KBM-7 (cell line): ENCODE results near the gene KCNJ6.

Source experiments
- DNase-seq: peaks from one replicate; pipeline ENCODE4 v3.0.0-alpha.2; 2015
- in situ Hi-C: fragments of 300-500 bp; cut with MboI; formaldehyde crosslinking; loops from 2 replicates; pipeline ENCODE4 v1.14.3; 2020; ENCODE audit warnings: low sequenced_read_pairs, low pct_unique_long_range_greater_than_20kb, mixed read lengths

The KCNJ6 gene

DNA sequence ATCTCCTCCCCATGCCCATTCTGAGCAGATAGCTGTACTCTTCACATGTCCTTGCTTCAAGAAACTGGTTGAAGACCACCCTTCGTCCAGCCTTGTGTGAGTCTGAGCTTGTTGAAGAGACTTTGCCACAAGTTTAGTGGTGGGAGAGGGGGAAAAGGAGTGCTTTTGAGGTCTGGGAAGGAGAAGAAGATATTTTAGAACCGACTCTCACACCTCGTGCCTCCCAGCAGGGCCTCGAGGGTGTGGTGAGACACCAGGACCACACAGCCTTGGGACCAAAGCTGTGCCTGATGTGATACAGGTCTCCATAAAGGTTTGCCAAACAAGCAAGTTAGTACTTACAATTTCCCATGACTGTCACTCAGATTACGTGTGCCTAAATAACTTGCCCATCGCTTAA is 347.8 kb downstream of the KCNJ6 start:
- no peak for DNase-seq
- in situ Hi-C loops = no loop called here

DNA sequence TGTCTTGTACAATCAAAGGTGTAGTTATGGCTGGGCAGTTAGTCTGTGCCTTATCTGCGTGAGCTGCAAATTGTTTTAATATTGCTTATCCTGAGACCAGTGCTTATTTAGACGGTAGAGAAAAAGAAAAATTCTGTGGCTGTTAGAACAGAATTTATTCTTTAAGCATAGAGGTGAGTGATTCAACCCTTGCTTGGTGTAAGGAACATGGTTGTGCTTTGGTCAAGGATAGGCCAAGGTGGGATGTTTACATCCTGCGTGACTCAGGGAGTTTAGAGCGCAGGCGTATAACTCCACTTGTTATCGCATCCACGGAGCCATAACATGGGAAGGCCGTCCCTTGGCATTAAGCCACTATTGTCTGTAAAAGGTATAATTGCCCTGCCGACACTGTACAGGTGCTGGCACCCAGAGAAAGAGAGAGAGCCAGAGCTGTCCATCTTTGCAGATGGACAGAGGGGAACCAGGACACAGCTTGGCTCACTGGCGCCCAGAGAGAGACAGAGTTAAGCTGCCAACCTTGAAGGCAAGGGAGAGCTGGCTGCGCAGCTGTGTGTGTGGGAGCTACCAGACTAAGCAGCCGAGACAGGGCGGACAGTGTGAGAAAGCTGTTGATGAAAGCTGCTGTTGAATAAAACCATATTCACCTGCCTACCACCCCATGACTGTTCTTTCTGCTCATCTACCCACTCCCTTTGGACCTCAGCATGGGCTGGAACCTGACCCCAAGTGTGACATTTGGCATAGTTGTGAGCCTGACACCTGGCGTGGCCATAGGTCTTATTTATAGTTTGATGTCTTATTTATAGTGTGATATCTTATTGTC is 349.3 kb downstream of the KCNJ6 start:
- in situ Hi-C loops = no loop called here
- no peak for DNase-seq

DNA sequence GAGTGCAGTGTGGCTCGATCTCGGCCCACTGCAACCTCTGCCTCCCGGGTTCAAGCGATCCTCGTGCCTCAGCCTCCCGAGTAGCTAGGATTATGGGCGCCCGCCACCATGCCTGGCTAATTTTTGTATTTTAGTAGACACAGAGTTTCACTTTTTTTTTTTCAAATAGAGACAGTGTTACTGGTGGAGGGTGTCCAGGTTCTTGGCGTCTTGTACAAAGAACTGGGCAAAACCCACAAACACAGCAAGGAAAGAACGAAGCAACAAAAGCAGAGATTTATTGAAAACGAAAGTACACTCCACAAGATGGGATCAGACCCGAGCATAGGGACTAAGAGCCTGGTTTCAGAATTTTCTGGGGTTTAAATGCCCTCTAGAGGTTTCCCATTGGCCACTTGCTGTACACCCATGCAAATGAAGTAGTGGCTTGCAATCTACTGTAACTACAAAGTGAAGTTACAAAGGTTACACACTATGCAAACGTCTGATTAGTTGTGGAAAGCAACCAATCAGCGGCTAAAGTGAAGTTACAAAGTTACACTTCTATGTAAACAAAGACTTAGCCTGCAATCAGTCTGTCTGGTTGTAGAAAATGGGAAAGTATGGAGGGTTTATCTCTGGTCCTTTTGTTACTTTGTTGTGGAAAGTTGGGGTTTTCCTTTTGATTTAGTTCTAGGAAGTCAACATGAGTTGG is 350.6 kb downstream of the KCNJ6 start:
- DNase-seq = no peak

DNA sequence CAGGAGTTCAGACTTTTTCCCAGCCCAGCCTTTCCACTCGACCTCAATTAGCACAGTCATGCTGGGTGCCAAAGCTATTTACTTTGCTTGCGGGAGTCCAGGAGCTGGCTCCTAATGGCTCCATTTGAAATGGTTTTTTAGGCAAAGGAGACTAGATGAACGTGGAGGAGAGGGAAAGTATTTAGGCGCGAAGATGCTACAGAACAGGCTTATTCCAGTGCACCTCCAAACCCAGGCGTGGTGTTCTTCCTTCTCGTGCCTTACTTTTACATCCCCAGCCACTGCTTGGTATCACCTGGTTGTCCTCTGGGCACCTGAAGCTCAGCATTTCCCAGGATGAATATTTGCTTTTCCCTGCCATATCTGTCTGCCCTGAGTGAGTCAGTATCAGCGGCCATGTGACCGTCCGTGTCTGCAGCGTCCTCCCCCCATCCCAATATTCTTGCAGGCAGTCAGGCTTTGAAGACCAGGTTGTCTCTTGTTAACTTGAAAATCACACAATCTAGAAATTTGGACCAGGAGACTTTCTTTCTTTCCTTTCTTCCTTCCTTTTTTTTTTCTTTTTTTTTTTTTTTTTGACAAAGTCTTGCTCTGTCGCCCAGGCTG is 351.2 kb downstream of the KCNJ6 start:
- in situ Hi-C loops = no loop called here
- no peak for DNase-seq

More for the DNA sequence above, 350.6 kb downstream of the KCNJ6 start:
- in situ Hi-C loops = no loop called here

DNA sequence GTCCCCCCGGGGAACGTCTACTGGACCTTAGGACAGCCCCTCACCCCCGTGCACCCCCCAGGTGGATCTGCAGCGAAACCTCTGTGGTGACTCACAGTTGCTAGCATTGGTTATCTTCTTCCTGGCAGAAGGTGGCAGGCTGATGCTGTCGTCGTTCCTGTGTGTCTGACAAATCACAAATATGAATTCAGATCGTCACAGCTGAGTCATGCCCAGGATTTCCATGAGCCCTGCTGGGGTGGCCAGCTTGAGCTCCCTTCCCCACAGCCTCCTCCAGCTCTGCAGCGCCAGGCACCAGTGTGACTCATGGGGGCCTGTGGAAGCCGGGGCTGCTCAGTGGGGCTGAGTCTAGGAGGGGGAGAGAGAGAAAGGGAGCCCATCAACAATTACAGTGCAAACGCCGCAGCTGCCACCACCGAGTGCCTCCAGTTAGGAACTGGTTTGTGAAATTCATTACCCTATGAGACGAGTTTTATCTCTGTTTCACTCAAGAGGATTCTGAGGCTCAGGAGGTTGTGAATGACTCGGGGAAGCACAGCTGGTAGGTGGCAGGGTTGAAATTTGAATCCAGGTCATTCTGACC is 351.8 kb downstream of the KCNJ6 start:
- DNase-seq = peak; percentile 79
- in situ Hi-C loops = no loop called here

DNA sequence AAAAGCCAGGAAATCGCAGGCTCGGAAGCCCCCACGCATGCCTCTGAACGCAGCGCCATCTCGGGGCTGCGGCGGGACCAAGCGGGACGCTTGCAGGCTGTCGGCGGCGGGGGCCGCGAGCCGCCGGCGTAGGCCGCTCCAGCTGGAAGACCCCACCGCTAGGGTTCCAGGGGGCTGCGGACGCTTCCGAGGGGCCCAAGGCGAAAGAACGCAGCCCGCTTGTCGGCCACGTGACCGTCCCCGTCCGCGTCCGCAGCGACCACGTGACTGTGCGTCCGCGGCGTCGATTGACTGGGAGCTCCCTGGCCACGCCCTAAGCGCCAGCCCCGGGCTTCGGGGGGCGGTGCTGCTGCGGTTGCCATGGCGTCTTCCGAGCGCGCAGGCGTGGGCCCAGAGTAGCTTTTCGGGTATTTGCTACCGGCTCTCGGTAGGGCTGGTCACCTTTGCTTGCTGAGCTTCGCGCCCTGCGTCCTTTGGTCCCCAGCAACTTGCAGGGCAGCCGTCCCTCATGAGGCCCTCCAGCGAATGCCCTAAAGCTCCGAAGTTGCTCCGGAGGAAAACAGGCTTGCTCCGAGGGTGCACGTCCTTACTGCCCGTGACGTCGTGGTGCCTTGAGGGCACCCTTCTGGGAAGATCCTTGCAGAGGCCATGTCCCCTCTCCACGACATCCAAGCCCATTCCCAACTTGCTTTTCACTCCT is 352.5 kb downstream of the KCNJ6 start:
- in situ Hi-C loops = no loop called here
- peak; percentile 89 for DNase-seq

DNA sequence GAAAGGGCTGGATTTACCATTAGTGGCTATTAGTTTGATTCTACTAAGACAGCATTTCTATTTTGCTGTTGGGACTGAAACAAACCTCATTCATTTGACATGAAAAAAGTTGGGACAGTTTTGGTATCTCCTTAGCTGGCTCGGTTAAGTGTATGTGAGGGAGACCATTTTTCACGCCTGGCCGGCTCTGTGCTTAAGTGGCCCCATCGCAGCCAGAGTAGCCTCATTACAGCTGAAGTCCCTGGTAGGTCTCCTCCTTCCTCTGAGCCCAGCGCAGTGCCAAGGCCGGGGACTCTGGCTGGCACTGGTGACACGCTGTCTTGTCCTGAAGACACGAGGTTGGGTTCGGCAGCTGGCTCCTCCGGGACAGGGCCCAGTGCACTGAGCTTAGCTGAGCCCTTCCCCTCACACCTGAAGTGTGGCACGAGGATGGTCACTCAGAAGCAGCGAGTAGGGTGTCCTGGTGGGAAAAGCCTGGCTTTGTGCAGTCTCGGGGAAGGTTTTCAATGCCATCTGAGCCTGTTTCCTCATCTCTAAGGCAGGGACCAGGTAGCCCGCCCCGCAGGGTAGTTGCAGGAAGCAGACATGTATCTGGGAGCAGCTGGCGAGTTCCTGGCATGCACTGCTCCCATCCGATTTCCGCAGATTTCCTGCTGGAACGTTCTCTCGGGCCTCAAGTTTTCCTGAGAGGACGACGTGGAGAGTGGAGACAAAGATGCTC is 353.2 kb downstream of the KCNJ6 start:
- in situ Hi-C loops = no loop called here
- no peak for DNase-seq

DNA sequence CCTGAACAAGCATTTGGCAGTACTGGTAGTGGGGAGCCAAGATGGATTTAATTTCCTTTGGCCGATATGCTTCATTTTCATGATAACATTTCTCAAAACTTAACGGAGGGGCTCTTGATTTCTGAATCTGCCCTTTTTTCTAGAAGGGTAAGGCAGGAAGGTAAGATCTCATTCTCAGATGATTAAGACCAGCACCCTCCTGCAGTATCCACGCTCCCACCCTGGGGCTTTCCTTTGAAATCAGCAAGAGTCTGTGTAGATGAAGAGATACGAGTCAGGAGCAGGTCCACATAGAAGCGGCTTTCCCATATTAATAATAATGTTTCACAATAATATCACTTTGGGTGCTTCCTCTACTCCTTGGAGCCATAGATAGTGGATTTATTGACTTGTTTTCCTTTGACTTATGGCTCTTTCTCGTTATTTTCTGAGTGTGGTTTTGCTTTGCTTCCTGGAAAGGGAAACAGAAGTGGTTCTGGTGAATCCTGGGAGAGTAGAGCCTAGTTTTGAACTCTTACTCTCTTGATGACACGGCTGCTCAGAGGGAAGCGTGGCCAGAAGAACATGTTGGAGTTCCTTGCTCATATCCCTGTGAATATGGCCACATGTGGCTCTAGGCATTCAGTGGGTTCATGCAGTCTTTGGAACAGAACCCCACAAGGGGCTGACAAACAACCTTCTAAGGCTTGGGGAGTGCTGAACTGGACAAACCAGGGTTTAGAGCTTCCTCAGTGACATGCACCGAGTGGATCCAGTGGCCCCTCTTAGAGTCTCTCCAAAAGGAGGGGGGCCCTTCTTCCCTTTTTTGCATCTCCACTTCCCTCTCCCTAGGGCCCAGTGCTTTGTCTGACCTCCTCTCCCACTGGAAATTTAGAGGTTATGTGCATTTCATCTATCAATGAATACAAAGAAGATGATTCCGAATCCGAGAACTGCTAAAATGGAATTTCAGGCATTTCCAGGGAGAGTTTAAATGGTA is 354.0 kb downstream of the KCNJ6 start:
- in situ Hi-C loops = no loop called here
- DNase-seq = peak; percentile 47

DNA sequence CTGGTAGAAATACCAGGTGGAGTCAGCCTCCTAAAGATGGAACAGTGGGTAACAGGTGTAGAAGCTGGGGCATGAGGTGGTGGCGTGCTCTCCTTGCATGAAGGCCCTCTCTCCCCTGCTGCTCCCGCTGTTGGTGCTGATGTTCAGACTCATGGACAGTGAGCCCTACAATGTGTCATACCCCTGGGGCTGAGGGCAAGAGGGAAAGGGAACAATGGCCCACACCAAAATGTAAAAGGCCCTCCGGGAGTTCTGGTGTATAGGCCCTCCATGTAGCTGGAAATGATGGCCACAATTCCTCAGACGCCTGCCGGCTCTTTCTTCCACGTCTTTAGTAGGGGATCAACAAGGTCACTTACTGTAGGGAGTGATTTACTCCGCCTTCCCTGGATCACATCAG is 354.8 kb downstream of the KCNJ6 start:
- no peak for DNase-seq
- in situ Hi-C loops = no loop called here

DNA sequence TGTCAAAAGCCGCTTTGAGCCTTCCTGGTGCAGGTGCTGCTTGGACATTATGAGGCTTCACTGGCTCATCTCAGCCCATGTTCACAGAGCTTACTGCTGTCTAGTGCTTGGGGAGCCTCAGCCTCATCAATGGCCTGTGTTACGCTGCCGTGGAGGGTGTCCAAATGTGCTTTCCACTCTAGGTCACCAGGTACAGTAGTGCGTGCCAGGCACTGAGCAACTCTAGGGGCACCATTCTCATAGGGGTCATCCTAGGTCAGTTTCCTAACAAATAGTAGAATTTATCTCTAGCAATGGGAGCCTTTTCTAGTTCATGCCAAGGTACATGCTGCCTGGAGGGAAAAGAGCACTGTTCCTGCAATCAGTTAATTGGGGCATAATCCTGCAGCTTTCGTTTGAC is 355.9 kb downstream of the KCNJ6 start:
- DNase-seq = no peak
- in situ Hi-C loops = no loop called here

DNA sequence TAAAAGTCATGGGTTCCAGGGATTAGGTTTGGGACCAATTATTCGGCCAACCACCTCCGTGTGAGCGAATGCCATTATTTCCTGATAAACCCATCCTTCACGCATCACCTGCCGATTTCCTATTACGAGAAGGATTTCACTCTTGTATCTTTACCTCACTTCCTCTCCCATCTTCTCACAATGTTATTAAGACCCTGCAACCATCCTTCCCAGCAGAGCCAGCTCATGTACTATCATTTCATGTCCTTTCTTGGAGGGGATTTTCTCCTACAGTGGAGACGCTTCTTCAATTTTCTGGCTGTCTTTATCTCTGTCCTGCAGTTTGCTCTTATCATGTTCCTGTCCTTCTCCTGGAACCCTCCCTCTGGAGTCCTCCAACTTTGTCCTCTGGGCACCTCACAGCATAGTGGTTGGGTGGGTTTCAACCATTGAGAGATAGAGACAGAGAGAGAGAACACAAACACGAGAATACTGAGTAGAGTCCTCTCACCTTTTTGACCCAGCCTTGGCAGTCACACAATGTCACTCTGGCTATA is 357.5 kb downstream of the KCNJ6 start:
- in situ Hi-C loops = no loop called here
- no peak for DNase-seq
